Colonic mucosa (tissue), 4 donors: ENCODE data around the gene CLSTN1. TPM values are rescaled to one million over a fixed set of nuclear protein-coding genes. Genes with fewer than 3 reads are reported as not detected.

Experiments
- DNase-seq: peaks from one replicate; pipeline ENCODE4 v3.0.0-alpha.2; 2020
- H3K27ac ChIP-seq: fragments of 200-600 bp; one replicate; pipeline ENCODE4 v1.8.0; 2021
- H3K27me3 ChIP-seq: fragments of 200-600 bp; one replicate; pipeline ENCODE4 v1.8.0; 2021
- H3K36me3 ChIP-seq: fragments of 200-600 bp; one replicate; pipeline ENCODE4 v1.8.0; 2021
- H3K4me1 ChIP-seq: fragments of 200-600 bp; one replicate; pipeline ENCODE4 v1.8.0; 2021; ENCODE audit warnings: mild to moderate bottlenecking
- H3K4me3 ChIP-seq: fragments of 200-600 bp; one replicate; pipeline ENCODE4 v1.8.0; 2021
- H3K9ac ChIP-seq, 2 donors: one replicate each; pipeline ENCODE4 v1.7.0; 2013; ENCODE audit warnings: control low read depth in 2 of 2, low read depth in 2 of 2, low read length in 2 of 2
- H3K9me3 ChIP-seq: fragments of 200-600 bp; one replicate; pipeline ENCODE4 v1.8.0; 2021
- intact Hi-C: fragments of 100-400 bp; cut with DNase I; formaldehyde crosslinking; loops from one replicate; pipeline ENCODE4 v1.14.1; 2022
- total RNA-seq, 2 donors: library from RNA; stranded (reverse); fragmentation: NEBNext Ultra II Directional in 1 of 2; extraction: Animal tissue kit (Norgen Biotek cat#: 25700) in 1 of 2; gene quantifications; one replicate each; pipeline ENCODE4 v1.2.1, GENCODE V29; 2021
- TF ChIP-seq, protein P1 (sequence below): fragments of 200-600 bp; IDR thresholded peaks from one replicate; pipeline ENCODE4 v1.8.0; 2022; ENCODE audit warnings: antibody characterized with exemption, mild to moderate bottlenecking
- donor health status: healthy.
- donor health status: DM: no; HTN: no; CAD: no.
- donor health status: DM: no; HTN: no; CAD: no.

CLSTN1 gene
- total RNA-seq, 2 donors from 2014 or later: 215 to 226 TPM

DNA sequence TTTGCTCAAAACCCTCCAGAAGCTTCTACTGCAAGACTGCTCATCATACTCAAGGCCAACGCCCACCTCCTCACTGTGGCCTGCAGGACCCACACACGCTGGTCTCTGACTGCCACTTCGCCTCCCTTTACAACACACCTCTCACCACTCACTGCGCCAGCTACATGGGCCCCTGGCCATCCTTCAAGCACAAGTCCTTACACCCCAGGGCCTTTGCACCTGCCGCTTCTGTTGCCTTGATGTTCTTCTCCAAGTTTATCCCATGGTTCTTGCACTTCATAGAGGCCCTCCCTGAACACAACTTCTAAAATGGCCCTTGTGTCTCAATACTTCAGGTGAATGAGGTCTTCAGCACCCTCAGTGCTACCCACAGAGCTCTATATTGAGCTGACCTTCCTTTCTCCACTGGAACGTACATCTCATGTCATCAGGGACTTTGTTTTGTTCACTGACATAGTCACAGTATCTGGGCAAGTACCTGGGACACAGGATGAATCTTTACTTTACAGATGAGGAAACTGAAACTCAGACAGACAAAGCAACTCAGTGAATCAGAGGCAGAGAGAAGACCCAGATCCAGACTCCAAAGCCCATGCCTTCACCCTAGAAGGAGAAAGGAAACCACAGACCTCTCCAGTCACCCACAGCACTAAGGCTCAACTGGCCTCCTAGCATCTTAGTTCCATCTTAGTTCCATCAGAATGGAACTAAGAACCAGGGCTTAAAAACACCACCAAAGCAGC is 34.7 kb upstream of the CLSTN1 start:
- Histone ChIP-seq H3K4me3 (no peak overlapping the region), H3K9ac (no peak overlapping the region), H3K27ac (no peak overlapping the region), H3K9me3 (no peaks in the 10 kb centered on the region), H3K4me1 (no peaks in the 10 kb centered on the region), H3K27me3 (no peaks in the 10 kb centered on the region), H3K36me3 (no peaks in the 10 kb centered on the region)
- no peak for DNase-seq
- intact Hi-C loops: no loop called here
- TF ChIP-seq, protein P1, sequence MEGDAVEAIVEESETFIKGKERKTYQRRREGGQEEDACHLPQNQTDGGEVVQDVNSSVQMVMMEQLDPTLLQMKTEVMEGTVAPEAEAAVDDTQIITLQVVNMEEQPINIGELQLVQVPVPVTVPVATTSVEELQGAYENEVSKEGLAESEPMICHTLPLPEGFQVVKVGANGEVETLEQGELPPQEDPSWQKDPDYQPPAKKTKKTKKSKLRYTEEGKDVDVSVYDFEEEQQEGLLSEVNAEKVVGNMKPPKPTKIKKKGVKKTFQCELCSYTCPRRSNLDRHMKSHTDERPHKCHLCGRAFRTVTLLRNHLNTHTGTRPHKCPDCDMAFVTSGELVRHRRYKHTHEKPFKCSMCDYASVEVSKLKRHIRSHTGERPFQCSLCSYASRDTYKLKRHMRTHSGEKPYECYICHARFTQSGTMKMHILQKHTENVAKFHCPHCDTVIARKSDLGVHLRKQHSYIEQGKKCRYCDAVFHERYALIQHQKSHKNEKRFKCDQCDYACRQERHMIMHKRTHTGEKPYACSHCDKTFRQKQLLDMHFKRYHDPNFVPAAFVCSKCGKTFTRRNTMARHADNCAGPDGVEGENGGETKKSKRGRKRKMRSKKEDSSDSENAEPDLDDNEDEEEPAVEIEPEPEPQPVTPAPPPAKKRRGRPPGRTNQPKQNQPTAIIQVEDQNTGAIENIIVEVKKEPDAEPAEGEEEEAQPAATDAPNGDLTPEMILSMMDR: no peak

DNA sequence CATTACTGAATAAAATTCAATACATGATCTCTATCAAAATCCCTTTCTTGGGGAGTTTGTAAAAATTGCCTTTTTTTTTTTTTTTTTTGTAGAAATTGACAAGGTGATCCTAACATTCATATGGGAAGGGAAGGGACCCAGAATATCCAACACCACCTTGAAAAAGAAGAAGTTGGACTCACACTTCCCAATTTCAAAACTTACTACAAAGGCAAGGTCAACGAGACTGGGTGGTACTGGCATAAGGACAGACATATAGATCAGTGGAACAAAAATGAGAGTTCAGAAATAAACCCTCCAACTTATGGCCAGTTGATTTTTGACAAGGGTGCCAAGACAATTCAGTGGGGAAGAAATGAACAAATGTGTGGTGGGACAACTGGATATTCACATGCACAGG is 31.4 kb upstream of the CLSTN1 start:
- intact Hi-C loops: no loop called here
- H3K27me3 ChIP-seq: no peaks in the 10 kb centered on the region

DNA sequence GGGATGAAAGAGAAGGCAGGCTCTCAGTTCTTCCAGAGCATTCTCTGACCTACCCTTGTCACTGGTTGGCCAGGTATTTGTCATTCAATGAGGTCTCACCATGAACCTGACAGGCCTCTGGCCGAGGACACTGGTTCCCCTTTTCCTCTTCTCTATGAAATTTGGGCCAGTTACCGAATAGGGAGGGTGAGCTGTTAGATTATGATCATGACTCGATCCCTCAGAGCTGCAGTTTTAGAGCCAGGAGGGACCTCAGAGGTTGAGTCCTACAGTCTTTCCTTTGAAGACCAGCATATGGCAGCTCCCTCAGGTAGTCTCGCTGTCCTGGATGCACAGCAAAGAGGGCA is 29.5 kb upstream of the CLSTN1 start:
- no peaks in the 10 kb centered on the region for H3K36me3 ChIP-seq
- TF ChIP-seq, protein P1: no peak
- H3K4me3 ChIP-seq: no peak overlapping the region
- H3K27ac ChIP-seq: no peak overlapping the region
- no peaks in the 10 kb centered on the region for H3K4me1 ChIP-seq
- intact Hi-C loops: no loop called here
- no peaks in the 10 kb centered on the region for H3K9me3 ChIP-seq
- no peak overlapping the region for H3K9ac ChIP-seq
- no peaks in the 10 kb centered on the region for H3K27me3 ChIP-seq
- no peak for DNase-seq

More for the DNA sequence above, 31.4 kb upstream of the CLSTN1 start:
- no peaks in the 10 kb centered on the region for H3K36me3 ChIP-seq
- TF ChIP-seq, protein P1: no peak
- no peak overlapping the region for H3K27ac ChIP-seq
- H3K4me1 ChIP-seq: no peaks in the 10 kb centered on the region
- no peak for DNase-seq
- no peaks in the 10 kb centered on the region for H3K9me3 ChIP-seq
- no peak overlapping the region for H3K9ac ChIP-seq
- H3K4me3 ChIP-seq: no peak overlapping the region

DNA sequence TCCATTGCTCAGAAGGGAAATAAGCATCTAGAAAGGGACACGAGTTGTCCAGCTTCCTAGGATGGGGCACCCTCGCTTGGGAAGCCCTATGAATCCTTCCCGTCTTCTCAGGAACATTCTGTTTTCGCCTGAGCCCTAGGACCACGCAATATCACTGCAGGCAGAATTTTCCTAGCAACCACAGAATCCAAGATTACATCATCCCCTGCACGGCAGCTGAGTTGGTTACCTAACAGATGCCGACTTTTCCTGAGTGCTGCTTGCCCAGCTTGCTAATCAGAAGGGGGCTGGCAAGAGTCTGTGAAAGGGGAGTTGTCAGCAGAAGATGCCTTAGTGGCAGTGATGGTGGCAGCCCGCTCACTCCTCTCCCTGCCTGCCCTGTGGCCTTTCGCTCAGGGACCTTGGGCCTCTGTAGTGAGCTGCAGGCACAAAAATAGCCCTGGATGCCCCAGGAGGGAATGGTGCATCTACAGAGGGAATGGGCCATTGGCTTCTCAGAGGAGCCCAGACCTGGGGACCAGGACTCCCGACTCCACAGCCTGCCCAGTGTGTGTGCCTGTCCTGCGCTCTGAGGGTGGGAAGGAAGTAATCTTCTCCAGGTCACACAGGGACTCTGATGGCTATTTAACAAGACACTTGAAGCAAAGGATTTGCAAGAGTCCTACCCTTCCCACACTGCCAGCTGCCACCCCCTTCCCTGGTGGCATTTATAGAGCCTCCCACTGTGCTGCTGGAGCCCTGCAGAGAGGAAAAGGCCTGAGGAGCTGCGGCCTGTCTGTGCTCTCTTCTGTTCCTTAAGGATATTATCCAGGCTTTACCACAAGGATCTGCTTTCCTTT is 28.9 kb upstream of the CLSTN1 start:
- no peaks in the 10 kb centered on the region for H3K27me3 ChIP-seq
- no peak for DNase-seq
- no peak overlapping the region for H3K4me3 ChIP-seq
- H3K9ac ChIP-seq: no peak overlapping the region
- no peaks in the 10 kb centered on the region for H3K4me1 ChIP-seq
- no peaks in the 10 kb centered on the region for H3K9me3 ChIP-seq
- TF ChIP-seq, protein P1: no peak
- H3K27ac ChIP-seq: no peak overlapping the region
- H3K36me3 ChIP-seq: no peaks in the 10 kb centered on the region
- intact Hi-C loops: no loop called here

DNA sequence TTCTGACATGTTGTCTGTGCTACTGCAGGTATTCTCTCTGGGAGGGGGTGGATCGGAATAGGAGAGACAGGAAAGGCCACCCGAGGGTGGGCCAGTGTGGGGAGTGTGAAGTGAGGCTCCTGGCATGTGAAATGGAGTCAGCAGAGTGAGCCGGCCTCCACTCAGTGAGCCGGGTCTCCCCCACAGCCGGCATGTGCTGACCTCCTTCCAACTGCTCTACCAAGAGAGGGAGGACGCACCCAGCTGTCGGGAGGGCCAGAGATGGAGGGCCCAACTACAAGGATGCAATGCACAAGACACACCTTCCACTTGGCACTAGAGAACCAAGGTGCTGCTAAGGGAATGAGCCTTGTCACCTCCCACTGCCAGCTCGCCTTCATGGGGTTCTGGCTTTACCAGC is 28.2 kb upstream of the CLSTN1 start:
- no peaks in the 10 kb centered on the region for H3K9me3 ChIP-seq
- no peaks in the 10 kb centered on the region for H3K36me3 ChIP-seq
- TF ChIP-seq, protein P1: no peak
- DNase-seq: no peak
- intact Hi-C loops: no loop called here
- H3K4me1 ChIP-seq: no peaks in the 10 kb centered on the region
- no peaks in the 10 kb centered on the region for H3K27me3 ChIP-seq
- no peak overlapping the region for H3K27ac ChIP-seq
- no peak overlapping the region for H3K4me3 ChIP-seq
- no peak overlapping the region for H3K9ac ChIP-seq
